Measurements from ENCODE around the gene EPHB4. TPM values are rescaled to one million over a fixed set of nuclear protein-coding genes. Genes with fewer than 3 reads are reported as not detected.

EPHB4 gene
- total RNA-seq, 1 donor from 2014 or later, result 153 TPM

GRCh38 chr7:100791881-100792666 is 35.2 kb downstream of the EPHB4 start:
- no peaks in the 10 kb centered on the region for H3K27me3 ChIP-seq (ENCODE audit: control insufficient read depth, insufficient read depth, low read length)
- DNase-seq (ENCODE audit: low read depth), result no peak

DNA sequence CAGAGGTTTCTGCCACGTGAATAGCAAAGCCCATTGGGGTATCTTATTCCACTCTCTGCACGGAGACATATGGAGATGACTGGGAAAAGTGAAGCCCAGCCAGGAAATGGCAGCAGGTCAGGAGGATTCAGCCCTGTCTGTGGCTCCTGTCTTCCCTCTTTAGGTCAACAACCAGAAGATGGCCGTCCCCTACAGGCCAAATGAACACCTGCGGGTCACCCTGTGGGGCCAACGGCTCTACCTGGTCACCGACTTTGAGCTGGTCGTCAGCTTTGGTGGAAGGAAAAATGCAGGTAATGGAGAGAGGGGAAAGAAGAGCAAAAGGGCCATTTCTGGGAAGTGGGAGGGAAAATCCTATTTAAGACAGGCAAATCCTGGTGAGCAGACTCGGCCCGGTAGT is 38.3 kb downstream of the EPHB4 start:
- TF ChIP-seq, protein P1, sequence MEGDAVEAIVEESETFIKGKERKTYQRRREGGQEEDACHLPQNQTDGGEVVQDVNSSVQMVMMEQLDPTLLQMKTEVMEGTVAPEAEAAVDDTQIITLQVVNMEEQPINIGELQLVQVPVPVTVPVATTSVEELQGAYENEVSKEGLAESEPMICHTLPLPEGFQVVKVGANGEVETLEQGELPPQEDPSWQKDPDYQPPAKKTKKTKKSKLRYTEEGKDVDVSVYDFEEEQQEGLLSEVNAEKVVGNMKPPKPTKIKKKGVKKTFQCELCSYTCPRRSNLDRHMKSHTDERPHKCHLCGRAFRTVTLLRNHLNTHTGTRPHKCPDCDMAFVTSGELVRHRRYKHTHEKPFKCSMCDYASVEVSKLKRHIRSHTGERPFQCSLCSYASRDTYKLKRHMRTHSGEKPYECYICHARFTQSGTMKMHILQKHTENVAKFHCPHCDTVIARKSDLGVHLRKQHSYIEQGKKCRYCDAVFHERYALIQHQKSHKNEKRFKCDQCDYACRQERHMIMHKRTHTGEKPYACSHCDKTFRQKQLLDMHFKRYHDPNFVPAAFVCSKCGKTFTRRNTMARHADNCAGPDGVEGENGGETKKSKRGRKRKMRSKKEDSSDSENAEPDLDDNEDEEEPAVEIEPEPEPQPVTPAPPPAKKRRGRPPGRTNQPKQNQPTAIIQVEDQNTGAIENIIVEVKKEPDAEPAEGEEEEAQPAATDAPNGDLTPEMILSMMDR (IDR thresholded peaks at IDR 0.05; ENCODE audit: insufficient read depth, low read length, severe bottlenecking), result no peak
- FAIRE-seq (no peak), DNase-seq (ENCODE audit: low read depth) (no peak)
- Histone ChIP-seq H3K36me3 (ENCODE audit: control insufficient read depth, insufficient read depth, low read length) (no peaks in the 10 kb centered on the region), H3K4me3 (ENCODE audit: low read depth, low read length) (no peak overlapping the region), H3K27me3 (ENCODE audit: control insufficient read depth, insufficient read depth, low read length) (no peaks in the 10 kb centered on the region)

More at GRCh38 chr7:100791881-100792666, 35.2 kb downstream of the EPHB4 start:
- Histone ChIP-seq H3K36me3 (ENCODE audit: control insufficient read depth, insufficient read depth, low read length) (no peaks in the 10 kb centered on the region), H3K4me3 (ENCODE audit: low read depth, low read length) (no peak overlapping the region)
- FAIRE-seq, result no peak
- TF ChIP-seq, protein P1 (IDR thresholded peaks at IDR 0.05; ENCODE audit: insufficient read depth, low read length, severe bottlenecking), result no peak

- FAIRE-seq (no peak), DNase-seq (ENCODE audit: low read depth) (no peak)
- TF ChIP-seq, protein P1 (IDR thresholded peaks at IDR 0.05; ENCODE audit: insufficient read depth, low read length, severe bottlenecking), result no peak
- no peaks in the 10 kb centered on the region for H3K27me3 ChIP-seq (ENCODE audit: control insufficient read depth, insufficient read depth, low read length)
- no peak overlapping the region for H3K4me3 ChIP-seq (ENCODE audit: low read depth, low read length)
- H3K36me3 ChIP-seq (ENCODE audit: control insufficient read depth, insufficient read depth, low read length), result no peaks in the 10 kb centered on the region
Measured at GRCh38 chr7:100786323-100786722, 41.0 kb downstream of the EPHB4 start.

DNA sequence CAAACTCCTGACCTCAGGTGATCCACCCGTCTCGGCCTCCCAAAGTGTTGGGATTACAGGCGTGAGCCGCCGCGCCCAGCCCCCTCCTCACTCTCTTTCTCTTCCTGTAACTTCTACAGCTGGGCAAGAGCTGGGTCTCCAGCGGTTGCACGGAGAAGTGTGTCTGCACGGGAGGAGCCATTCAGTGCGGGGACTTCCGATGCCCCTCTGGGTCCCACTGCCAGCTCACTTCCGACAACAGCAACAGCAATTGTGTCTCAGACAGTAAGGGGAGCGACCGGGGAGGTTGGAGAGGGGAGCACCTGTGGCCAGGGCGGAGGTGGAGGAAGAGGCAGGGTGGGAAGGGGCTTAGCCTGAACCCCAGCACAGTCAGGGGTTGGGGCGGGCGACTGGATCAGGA is 41.4 kb downstream of the EPHB4 start:
- DNase-seq (ENCODE audit: low read depth) (no peak), FAIRE-seq (no peak)
- Histone ChIP-seq H3K36me3 (ENCODE audit: control insufficient read depth, insufficient read depth, low read length) (no peaks in the 10 kb centered on the region), H3K27me3 (ENCODE audit: control insufficient read depth, insufficient read depth, low read length) (no peaks in the 10 kb centered on the region), H3K4me3 (ENCODE audit: low read depth, low read length) (no peak overlapping the region)
- TF ChIP-seq, protein P1 (IDR thresholded peaks at IDR 0.05; ENCODE audit: insufficient read depth, low read length, severe bottlenecking), result no peak

DNA sequence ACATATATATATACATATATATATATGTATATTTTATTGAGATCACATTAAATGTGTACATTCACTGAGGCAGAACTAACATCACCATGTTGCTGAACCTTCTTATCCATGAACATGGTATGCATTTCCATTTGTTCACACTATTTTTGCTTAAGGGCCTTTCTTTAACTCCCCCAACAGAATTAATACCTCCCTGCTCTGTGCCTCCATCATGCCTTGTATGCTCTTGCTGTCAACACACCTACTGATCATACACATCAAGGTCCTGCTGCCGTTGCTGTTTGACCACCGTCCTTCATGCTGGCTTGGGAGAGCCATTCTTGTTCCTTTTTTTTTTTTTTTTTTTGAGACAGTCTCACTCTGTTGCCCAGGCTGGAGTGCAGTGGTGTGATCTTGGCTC is 43.5 kb downstream of the EPHB4 start:
- TF ChIP-seq, protein P1 (IDR thresholded peaks at IDR 0.05; ENCODE audit: insufficient read depth, low read length, severe bottlenecking), result no peak
- FAIRE-seq, result no peak

DNA sequence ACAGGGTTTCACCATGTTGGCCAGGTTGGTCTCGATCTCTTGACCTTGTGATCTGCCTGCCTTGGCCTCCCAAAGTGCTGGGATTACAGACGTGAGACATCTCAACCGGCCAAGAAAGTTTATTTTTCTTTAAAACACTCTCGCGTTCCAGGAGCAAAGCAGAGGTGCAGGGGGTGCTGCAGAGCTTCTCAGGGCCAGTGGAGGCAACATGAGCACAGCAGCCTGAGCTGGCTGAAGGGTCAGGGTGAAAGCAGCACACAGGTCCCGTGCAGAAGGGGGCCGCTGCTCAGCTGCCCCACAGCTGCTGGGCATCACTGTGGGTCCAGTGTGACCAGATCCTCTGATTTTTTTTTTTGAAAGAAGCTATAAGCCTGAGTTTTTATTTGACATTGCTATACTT is 46.1 kb downstream of the EPHB4 start:
- no peak overlapping the region for H3K4me3 ChIP-seq (ENCODE audit: low read depth, low read length)
- H3K36me3 ChIP-seq (ENCODE audit: control insufficient read depth, insufficient read depth, low read length), result no peaks in the 10 kb centered on the region
- TF ChIP-seq, protein P1 (IDR thresholded peaks at IDR 0.05; ENCODE audit: insufficient read depth, low read length, severe bottlenecking), result no peak
- H3K27me3 ChIP-seq (ENCODE audit: control insufficient read depth, insufficient read depth, low read length), result no peaks in the 10 kb centered on the region
- DNase-seq (ENCODE audit: low read depth), result no peak
- FAIRE-seq, result no peak

More for the DNA sequence above, 43.5 kb downstream of the EPHB4 start:
- no peak for DNase-seq (ENCODE audit: low read depth)
- H3K36me3 ChIP-seq (ENCODE audit: control insufficient read depth, insufficient read depth, low read length), result no peaks in the 10 kb centered on the region
- no peaks in the 10 kb centered on the region for H3K27me3 ChIP-seq (ENCODE audit: control insufficient read depth, insufficient read depth, low read length)
- no peak overlapping the region for H3K4me3 ChIP-seq (ENCODE audit: low read depth, low read length)

Measured in bronchial epithelial cell (primary cell).